Thoracic aorta (tissue), 2 donors: ENCODE results near the gene AUTS2. TPM values are rescaled to one million over a fixed set of nuclear protein-coding genes. Genes with fewer than 3 reads are reported as not detected.

Source experiments
- ATAC-seq: fragments of 150-250 bp; one replicate; pipeline ENCODE4 v1.8.0; 2017; ENCODE audit warnings: low read depth; ENCODE audit not compliant: insufficient number of reproducible peaks, low FRiP score
- DNase-seq: peaks from one replicate; pipeline ENCODE4 v3.0.0-alpha.2; 2020; ENCODE audit warnings: low spot score
- H3K27ac ChIP-seq, 2 donors: fragments of 200-600 bp; sonication (generic); 1 replicate in 1 of 2; 2 replicates in 1 of 2; pipeline ENCODE4 v1.5.1; 2016; ENCODE audit warnings: mild to moderate bottlenecking in 2 of 2, moderate library complexity in 2 of 2
- H3K27me3 ChIP-seq: fragments of 200-600 bp; sonication (generic); replicated peaks from 2 replicates; pipeline ENCODE4 v1.6.0; 2016; ENCODE audit warnings: mild to moderate bottlenecking; ENCODE audit not compliant: insufficient read depth
- H3K36me3 ChIP-seq: fragments of 200-600 bp; sonication (generic); one replicate; pipeline ENCODE4 v1.5.1; 2016
- H3K4me1 ChIP-seq, 2 donors: fragments of 200-600 bp; sonication (generic); 1 replicate in 1 of 2; 2 replicates in 1 of 2; pipeline versions ENCODE4 v1.5.1 to v1.6.0; 2016; ENCODE audit warnings: low read depth in 2 of 2, mild to moderate bottlenecking in 1 of 2; ENCODE audit not compliant: control insufficient read depth in 1 of 2
- H3K4me3 ChIP-seq: fragments of 200-600 bp; sonication (generic); 2 replicates; pipeline ENCODE4 v1.5.1; 2016; ENCODE audit warnings: mild to moderate bottlenecking
- H3K9me3 ChIP-seq: fragments of 200-600 bp; sonication (generic); 2 replicates; pipeline ENCODE4 v1.5.1; 2016
- total RNA-seq, 2 donors: library from RNA; depleted of rRNA; stranded (reverse); fragments of >200 nt; gene quantifications; one replicate each; pipeline versions ENCODE4 v1.1.0 to v1.2.3, GENCODE V29; 2016
- TF ChIP-seq, protein P1 (sequence below): fragments of 200-600 bp; sonication (generic); IDR thresholded peaks from one replicate; pipeline ENCODE4 v1.5.1; 2019; ENCODE audit warnings: antibody characterized with exemption

AUTS2 gene
- total RNA-seq, 2 donors from 2014 or later = 49.4 to 101 TPM

DNA sequence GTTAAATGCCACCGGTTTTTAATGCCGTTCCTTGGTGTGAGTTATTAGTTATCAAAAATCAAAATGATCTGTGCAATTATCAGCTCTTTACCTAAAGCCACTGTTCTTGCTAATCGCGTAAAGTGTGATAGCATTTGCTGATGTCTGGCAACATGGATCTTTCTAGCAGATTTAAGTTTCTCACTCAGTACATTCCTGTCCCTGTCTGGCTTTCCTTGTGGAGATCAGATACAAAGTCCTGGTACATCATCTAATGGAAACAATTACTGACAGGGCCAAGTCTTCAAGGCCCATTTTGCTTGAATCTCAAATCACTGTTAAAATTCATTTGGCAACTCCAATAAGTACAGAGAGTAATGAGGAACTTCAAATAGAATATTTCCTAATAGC, 755.7 kb downstream of the AUTS2 start:
- peaks cover 0 to 9% of the 10 kb centered on the region in 2 donors for H3K4me1 ChIP-seq
- H3K9me3 ChIP-seq = no peaks in the 10 kb centered on the region
- no peak overlapping the region for H3K4me3 ChIP-seq
- DNase-seq (no peak), ATAC-seq (no peak)
- TF ChIP-seq, protein P1, sequence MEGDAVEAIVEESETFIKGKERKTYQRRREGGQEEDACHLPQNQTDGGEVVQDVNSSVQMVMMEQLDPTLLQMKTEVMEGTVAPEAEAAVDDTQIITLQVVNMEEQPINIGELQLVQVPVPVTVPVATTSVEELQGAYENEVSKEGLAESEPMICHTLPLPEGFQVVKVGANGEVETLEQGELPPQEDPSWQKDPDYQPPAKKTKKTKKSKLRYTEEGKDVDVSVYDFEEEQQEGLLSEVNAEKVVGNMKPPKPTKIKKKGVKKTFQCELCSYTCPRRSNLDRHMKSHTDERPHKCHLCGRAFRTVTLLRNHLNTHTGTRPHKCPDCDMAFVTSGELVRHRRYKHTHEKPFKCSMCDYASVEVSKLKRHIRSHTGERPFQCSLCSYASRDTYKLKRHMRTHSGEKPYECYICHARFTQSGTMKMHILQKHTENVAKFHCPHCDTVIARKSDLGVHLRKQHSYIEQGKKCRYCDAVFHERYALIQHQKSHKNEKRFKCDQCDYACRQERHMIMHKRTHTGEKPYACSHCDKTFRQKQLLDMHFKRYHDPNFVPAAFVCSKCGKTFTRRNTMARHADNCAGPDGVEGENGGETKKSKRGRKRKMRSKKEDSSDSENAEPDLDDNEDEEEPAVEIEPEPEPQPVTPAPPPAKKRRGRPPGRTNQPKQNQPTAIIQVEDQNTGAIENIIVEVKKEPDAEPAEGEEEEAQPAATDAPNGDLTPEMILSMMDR = no peak
- no peaks in the 10 kb centered on the region for H3K27me3 ChIP-seq
- no peak overlapping the region for H3K27ac ChIP-seq
- no peaks in the 10 kb centered on the region for H3K36me3 ChIP-seq

DNA sequence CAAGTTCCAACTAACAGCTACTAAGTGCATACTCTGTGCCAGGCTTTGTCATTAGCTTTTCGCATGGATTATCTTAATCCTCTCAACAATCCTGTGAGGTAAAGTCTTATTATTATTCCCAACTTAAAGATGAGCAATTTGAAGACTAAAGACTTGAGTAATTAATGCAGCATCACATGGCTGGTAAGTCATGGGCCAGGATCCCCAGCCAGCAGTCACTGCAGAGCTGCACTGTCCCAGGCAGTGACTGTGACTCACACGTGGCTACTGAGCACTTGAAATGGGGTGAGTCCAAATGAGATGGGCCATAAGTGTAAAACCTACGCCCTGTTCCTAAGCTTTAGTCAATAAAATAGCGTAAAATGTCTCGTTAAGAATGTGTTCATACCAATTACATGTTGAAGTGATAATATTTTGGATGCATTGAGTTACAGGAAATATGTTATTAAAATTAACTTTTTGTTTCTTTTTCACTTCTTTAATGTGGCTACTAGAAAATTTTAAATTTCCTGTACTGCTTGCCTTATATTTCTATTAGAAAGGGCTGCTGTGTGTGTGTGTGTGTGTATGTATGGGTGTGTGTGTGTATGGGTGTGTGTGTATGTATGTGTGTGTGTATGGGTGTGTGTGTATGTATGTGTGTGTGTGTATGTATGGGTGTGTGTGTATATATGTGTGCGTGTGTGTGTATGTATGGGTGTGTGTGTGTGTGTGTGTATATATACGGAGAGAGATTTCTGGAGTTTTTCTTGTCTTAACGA, 756.3 kb downstream of the AUTS2 start:
- no peak for DNase-seq
- H3K27ac ChIP-seq = no peak overlapping the region
- TF ChIP-seq, protein P1 = no peak
- H3K9me3 ChIP-seq = no peaks in the 10 kb centered on the region
- H3K27me3 ChIP-seq = no peaks in the 10 kb centered on the region
- no peaks in the 10 kb centered on the region for H3K36me3 ChIP-seq
- no peak for ATAC-seq
- H3K4me3 ChIP-seq = no peak overlapping the region
- peaks cover 0 to 9% of the 10 kb centered on the region in 2 donors for H3K4me1 ChIP-seq

DNA sequence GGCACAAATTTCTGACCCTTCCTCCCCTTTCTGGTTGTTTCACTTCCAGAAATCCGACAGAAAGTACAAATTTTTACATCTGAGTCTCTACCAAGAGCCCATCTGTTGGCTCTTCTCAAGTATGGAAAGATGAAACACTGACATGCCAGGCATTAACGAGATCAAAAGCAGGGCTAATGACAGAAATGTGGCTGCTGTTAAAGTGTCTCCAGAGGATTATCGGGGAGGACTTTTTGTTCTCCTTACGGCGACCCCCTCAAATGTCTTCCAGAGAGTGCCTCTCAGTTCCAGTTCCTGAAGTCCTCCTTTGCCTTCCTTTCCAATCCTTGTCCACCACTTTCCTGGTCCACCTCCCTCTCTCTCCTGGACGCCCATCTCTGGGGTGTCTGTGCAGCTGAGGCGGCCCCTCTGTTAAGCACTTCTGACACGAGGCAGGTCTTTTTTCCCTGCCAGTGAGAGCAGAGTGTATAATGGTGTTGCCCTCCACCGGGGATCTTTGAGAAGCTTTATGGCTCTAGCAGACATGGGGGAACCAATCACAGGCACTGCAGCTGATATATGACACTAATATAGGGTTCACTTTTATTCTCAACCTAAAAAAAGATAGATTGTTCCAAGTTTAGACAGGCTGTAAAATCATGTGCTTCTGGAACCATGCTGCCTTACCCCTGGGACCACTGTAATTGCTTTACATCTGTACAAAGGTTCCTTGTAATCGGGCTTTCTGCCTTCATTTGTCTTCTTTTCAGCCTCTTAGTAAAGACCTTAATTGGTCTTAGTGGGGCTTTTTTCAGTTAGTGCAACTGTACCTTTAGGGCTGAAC, 757.1 kb downstream of the AUTS2 start:
- peaks cover 0 to 9% of the 10 kb centered on the region in 2 donors for H3K4me1 ChIP-seq
- no peak for DNase-seq

DNA sequence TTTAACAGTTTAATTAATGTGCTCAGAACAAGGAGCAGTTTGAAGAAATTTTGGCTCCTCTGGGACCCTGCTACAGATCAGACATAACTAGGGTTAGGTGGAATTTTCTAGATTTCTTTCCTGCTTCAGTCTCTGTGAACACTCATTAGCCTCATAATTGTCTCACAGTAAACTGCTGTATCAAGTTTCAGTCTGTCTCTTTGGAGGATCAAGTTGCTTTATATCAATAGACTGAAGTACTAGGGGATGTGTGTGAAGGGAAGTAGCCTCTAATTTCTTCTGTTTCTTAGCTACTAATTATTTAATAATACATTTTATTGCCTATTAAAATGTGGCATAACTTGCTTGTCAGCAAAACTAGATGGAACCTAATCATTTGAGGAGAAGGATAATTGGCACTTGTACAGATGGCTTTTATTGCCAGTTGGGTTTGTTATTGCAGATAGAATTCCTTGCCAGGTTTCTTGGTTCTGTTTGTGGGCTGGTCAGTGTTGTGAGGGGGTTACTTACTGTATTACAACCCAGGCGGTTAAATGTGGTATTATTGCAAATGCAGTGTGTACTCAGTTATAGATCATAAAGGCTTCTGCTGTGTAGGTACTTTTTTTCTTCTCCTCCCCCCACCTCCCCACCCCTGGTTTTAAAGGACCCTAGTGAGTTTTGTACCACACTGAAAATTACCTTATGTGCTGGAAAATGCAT, 758.0 kb downstream of the AUTS2 start:
- Histone ChIP-seq H3K36me3 (no peaks in the 10 kb centered on the region), H3K27me3 (no peaks in the 10 kb centered on the region), H3K9me3 (no peaks in the 10 kb centered on the region), H3K4me3 (no peak overlapping the region), H3K4me1 (peaks cover 0 to 9% of the 10 kb centered on the region in 2 donors), H3K27ac (no peak overlapping the region)
- TF ChIP-seq, protein P1 = no peak
- DNase-seq = no peak
- ATAC-seq = no peak

More for the DNA sequence above, 757.1 kb downstream of the AUTS2 start:
- Histone ChIP-seq H3K27me3 (no peaks in the 10 kb centered on the region), H3K9me3 (no peaks in the 10 kb centered on the region), H3K27ac (no peak overlapping the region), H3K4me3 (no peak overlapping the region), H3K36me3 (no peaks in the 10 kb centered on the region)
- TF ChIP-seq, protein P1 = no peak
- ATAC-seq = no peak
